Measurements from ENCODE around the gene GRIK2. TPM values are rescaled to one million over a fixed set of nuclear protein-coding genes. Genes with fewer than 3 reads are reported as not detected.

Gene GRIK2
- total and polyA plus RNA-seq, 2 donors (not counting 3 experiments of a cell fraction or from before 2014, with no cell fraction given) = not detected

DNA sequence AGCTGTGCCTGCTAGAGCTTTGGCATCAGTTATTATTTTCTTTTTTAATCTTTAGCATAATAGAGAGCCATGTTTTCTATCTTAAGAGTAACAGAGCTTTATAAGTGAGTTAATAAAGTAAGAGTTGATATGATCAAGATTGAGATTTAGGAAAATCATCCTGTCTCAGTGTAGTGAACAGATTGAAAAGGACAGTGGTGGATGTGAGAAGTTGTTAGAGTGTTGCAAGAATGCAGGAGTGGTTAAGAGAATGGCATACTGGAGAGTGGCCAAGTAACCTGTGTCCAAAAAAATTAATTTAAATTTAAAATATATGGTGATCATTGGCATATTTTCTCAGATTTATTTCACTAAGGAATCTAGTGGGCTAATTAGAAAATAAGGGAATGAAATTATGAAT is 629.3 kb downstream of the GRIK2 start:
- no peaks in the 10 kb centered on the region for H3K36me3 ChIP-seq (ENCODE audit: control insufficient read depth in 2 of 2, extremely low read depth in 1 of 2, insufficient read depth in 2 of 2, low read length in 2 of 2)
- H3K79me2 ChIP-seq (ENCODE audit: control insufficient read depth, insufficient read depth, low read length) = no peaks in the 10 kb centered on the region
- no peak for TF ChIP-seq POLR2A (IDR thresholded peaks at IDR 0.05; ENCODE audit: low read depth, low read length)
- TF ChIP-seq, protein P1, sequence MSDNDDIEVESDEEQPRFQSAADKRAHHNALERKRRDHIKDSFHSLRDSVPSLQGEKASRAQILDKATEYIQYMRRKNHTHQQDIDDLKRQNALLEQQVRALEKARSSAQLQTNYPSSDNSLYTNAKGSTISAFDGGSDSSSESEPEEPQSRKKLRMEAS (IDR thresholded peaks at IDR 0.05; ENCODE audit: insufficient read depth, insufficient read length) = no peak
- TF ChIP-seq JUN (IDR thresholded peaks at IDR 0.05; ENCODE audit: borderline replicate concordance, insufficient read depth, insufficient read length, low read depth) = no peak
- no peak overlapping the region for H2AFZ ChIP-seq (ENCODE audit: low read depth, low read length)
- CTCF ChIA-PET = no interaction called here
- H3K9ac ChIP-seq (replicated peaks; ENCODE audit: extremely low read depth, insufficient read depth, low read length) = no peak overlapping the region
- H4K20me1 ChIP-seq (replicated peaks; ENCODE audit: control insufficient read depth, extremely low read depth, insufficient read depth, low read length) = no peaks in the 10 kb centered on the region
- no peaks in the 10 kb centered on the region for H3K4me1 ChIP-seq (ENCODE audit: control insufficient read depth, extremely low read depth, insufficient read depth, low read length)
- dilution Hi-C loops (cut with MboI; ENCODE audit: extremely low pct_ligation_motif_present, low sequenced_read_pairs) (no loop called here), intact Hi-C loops (cut with micrococcal nuclease) (no loop called here)
- H3K4me2 ChIP-seq (ENCODE audit: insufficient read depth, low read length) = no peak overlapping the region
- H3K9me1 ChIP-seq (replicated peaks; ENCODE audit: control insufficient read depth, extremely low read depth, insufficient read depth, low read length) = no peaks in the 10 kb centered on the region
- POLR2A ChIA-PET = no interaction called here
- FAIRE-seq = no peak
- no peaks in the 10 kb centered on the region for H3K27me3 ChIP-seq (ENCODE audit: control insufficient read depth in 2 of 2, insufficient read depth in 2 of 2, low read length in 2 of 2)
- no TSS peak for BruUV-seq (replicated peaks)
- no peaks in the 10 kb centered on the region for H3K9me3 ChIP-seq (replicated peaks; ENCODE audit: control insufficient read depth, insufficient read depth, low read length)
- DNase-seq (ENCODE audit: low read depth, low spot score) = no peak
- no peak overlapping the region for H3K4me3 ChIP-seq (replicated peaks in 1 of 3; ENCODE audit: insufficient read depth in 1 of 3, low read depth in 1 of 3, low read length in 3 of 3)
- H3K27ac ChIP-seq (ENCODE audit: insufficient read depth, low read depth, low read length) = no peak overlapping the region

DNA sequence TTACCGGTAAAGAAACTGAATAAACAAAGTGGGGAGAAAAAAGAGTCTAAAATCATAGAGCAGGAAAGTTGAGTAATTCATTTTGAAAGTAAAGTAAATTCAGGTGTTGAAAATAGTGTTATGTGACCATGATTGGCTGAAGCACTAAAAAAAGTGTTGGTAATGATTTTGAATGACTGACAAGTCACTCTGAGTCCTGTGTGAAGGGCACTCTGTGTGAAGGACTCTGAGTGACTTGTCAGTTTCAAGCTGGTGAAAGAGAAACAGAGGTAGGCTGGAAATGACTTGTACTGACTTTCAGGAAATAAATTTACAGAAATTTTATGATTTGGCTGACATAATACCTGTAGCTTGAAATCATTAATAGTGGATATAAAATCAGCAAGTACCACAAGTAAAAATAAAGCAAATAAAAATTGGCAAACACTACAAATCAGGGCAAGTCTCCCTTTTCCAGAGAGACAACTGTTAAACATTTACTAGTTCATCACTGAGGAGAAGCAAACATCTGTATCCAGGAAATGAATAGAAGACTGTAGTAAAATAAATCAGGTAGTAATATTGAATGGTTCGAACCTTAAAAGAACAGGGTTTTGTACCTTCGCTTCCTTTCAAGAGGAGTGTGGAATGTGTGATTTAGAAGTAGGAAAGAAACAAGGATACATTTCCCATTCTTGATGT is 630.6 kb downstream of the GRIK2 start:
- FAIRE-seq (no peak), DNase-seq (ENCODE audit: low read depth, low spot score) (no peak)
- intact Hi-C loops (cut with micrococcal nuclease) (no loop called here), dilution Hi-C loops (cut with MboI; ENCODE audit: extremely low pct_ligation_motif_present, low sequenced_read_pairs) (no loop called here)
- TF ChIP-seq POLR2A (IDR thresholded peaks at IDR 0.05; ENCODE audit: low read depth, low read length) (no peak), MYC (IDR thresholded peaks at IDR 0.05; ENCODE audit: low read depth, low read length) (no peak), POLR2AphosphoS5 (IDR thresholded peaks at IDR 0.05; ENCODE audit: insufficient read depth, low read depth, low read length) (no peak), EZH2 (IDR thresholded peaks at IDR 0.05; ENCODE audit: borderline replicate concordance, low read depth, low read length, severe bottlenecking) (no peak), CTCF (IDR thresholded peaks at IDR 0.05; ENCODE audit: extremely low read depth in 1 of 2, insufficient read depth in 1 of 2, low read depth in 1 of 2, low read length in 2 of 2) (no peak), JUN (IDR thresholded peaks at IDR 0.05; ENCODE audit: borderline replicate concordance, insufficient read depth, insufficient read length, low read depth) (no peak), FOS (IDR thresholded peaks at IDR 0.05; ENCODE audit: borderline replicate concordance, insufficient read depth, low read length) (no peak), GATA2 (IDR thresholded peaks at IDR 0.05; ENCODE audit: insufficient read depth, insufficient read length, low read depth, low read length) (no peak)
- TF ChIP-seq, protein P1 (IDR thresholded peaks at IDR 0.05; ENCODE audit: insufficient read depth, insufficient read length) = no peak
- Histone ChIP-seq H3K4me1 (ENCODE audit: control insufficient read depth, extremely low read depth, insufficient read depth, low read length) (no peaks in the 10 kb centered on the region), H2AFZ (ENCODE audit: low read depth, low read length) (no peak overlapping the region), H3K79me2 (ENCODE audit: control insufficient read depth, insufficient read depth, low read length) (no peaks in the 10 kb centered on the region), H3K9me1 (replicated peaks; ENCODE audit: control insufficient read depth, extremely low read depth, insufficient read depth, low read length) (no peaks in the 10 kb centered on the region), H3K27me3 (ENCODE audit: control insufficient read depth in 2 of 2, insufficient read depth in 2 of 2, low read length in 2 of 2) (no peaks in the 10 kb centered on the region), H3K9ac (replicated peaks; ENCODE audit: extremely low read depth, insufficient read depth, low read length) (no peak overlapping the region), H3K4me3 (replicated peaks in 1 of 3; ENCODE audit: insufficient read depth in 1 of 3, low read depth in 1 of 3, low read length in 3 of 3) (no peak overlapping the region), H4K20me1 (replicated peaks; ENCODE audit: control insufficient read depth, extremely low read depth, insufficient read depth, low read length) (no peaks in the 10 kb centered on the region), H3K36me3 (ENCODE audit: control insufficient read depth in 2 of 2, extremely low read depth in 1 of 2, insufficient read depth in 2 of 2, low read length in 2 of 2) (no peaks in the 10 kb centered on the region), H3K27ac (ENCODE audit: insufficient read depth, low read depth, low read length) (no peak overlapping the region), H3K9me3 (replicated peaks; ENCODE audit: control insufficient read depth, insufficient read depth, low read length) (no peaks in the 10 kb centered on the region), H3K4me2 (ENCODE audit: insufficient read depth, low read length) (no peak overlapping the region)
- POLR2A ChIA-PET = no interaction called here
- no TSS peak for BruUV-seq (replicated peaks)
- CTCF ChIA-PET = no interaction called here

All from endothelial cell of umbilical vein (primary cell).